Measurements from ENCODE around the gene GRK3.
"Not testable (repeated sequence)": the region's sequence is repeated elsewhere in the genome, so short reads cannot be mapped to it uniquely, and the experiment has no call there.

GRK3 gene

DNA sequence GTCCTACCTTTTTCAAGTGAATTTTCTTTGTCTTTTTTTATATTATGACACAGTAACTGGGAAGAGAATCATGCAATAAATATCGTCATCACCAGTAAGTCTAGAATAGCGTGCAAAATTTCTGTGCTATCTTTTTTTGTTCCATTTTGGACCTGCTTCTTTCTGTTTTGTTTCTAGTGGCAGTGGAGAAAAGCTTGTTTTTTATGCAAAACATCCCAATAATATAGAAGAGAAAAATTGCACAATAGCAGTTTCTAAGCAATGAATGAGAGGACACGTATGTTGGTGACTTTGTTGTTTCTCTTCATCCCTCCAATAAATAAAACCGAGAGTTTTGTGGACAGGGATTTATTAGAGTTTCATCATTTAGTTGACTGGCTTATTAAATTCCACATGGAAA is 10.3 kb downstream of the GRK3 start:
- DNase-seq: no peak

DNA sequence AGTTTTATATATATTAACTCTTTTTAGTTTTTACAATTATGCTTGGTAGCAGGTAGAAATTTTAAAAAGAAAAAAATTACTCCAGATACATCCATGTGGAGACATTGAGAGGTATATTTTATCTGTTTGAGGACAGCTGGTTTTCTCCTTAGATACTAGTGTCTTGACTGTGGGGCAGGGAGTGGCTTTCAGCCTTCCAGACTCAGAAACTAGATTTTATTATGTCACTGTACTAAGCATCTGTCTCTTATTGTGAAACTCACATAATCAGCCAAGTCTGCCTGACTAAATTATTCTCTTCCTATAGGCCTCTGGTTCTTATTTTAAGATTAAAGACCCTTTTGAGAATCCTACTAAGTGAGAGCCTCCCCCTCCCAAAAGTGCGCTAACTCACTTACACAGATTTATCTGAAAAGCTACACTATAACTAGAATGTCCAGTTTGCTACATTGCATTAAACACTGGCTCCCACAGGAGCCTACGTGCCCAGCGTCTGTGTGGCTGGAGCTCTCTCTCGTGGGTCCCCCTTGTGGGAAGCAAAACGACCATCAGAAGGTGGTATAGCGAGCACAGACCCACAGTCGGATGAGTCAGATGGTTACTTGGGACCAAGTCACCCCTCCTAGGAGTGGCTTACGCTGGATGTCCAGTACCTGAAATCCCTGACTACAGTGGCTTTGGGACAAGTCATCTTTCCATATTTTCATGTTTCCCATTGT is 11.4 kb downstream of the GRK3 start:
- DNase-seq: not testable (repeated sequence)

DNA sequence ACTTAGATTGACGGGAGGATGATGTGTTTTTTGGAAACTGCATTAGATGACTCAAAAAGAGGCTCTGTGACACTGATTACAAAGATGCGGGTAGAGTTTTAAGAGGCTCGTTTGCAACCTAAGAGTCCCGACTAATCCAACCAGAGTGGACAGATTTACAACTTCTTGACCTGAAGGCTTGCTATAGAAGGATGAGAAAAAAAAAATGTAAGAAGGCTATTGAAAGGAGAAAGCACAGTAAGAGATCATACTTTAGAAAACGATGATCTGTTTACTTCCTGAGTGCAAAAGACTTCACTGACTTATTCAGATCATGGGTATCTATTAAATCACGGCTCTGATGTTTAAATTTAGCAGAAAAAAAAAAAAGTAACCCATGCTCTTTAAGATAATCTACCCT is 17.0 kb downstream of the GRK3 start:
- DNase-seq: not testable (repeated sequence)

DNA sequence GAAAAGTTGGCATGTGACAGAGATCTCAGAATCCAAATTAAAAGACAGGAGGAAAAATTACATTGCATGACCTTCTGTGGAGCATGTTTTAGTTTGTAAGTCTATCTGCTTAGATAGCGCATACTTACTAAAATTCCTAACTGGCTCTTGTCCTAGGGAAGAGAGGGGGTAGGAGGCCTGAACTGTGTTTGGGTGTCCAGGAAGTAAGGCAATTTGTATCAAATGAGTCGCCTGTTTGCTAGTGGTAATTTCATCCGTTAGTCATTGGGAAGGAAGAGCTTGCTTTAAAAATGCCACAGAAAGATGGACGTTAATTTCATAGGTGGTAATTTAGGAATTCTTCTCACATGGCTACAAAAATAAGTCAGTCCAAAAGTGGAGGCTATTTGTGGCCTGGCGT is 18.5 kb downstream of the GRK3 start:
- DNase-seq: no peak

DNA sequence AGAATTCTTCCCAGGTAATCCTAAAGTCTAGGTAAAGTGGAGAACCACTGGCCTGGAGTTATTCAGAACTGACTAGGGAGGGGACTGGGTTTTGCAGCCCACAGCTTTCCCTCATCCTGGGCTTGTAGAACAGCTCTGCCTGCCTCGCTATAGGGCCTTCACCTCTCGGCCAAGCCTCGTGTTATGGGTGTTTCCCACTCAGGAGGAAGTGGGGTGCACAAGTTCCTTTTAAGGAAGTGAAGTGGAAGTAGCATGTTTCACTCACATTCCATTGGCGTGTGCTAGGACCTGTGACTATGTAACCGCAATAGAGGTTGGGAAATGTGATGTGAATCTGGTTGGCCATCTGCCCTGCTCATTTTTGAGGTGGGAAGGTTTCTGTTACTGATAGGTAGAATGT is 20.5 kb downstream of the GRK3 start:
- DNase-seq: not testable (repeated sequence)

DNA sequence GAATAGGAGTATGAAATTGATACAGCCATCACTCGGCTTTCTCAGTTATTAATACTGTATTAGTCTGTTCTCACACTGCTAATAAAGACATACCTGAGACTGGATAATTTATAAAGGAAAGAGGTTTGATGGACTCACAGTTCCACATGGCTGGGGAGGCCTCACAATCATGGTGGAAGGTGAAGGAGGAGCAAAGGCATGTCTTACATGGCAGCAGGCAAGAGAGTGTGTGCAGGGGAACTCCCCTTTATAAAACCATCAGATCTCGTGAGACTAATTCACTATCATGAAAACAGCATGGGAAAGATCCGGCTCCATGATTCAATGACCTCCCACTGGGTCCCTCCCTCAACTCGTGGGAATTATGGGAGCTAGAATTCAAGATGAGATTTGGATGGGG is 25.2 kb downstream of the GRK3 start:
- not testable (repeated sequence) for DNase-seq

DNA sequence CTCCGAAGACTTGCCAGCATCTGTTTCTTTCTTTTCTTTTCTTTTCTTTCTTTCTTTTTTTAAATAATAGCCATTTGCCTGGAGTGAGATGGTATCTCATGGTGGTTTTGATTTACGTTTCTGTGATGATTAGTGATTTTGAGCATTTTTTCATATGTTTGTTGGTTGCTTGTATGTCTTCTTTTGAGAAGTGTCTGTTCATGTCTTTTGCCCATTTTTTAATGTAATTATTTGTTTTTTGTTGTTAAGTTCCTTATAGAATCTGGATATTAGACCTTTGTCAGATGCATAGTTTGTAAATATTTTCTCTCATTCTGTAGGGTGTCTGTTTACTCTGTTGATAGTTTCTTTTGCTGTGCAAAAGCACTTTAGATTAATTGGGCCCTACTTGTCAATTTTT is 28.8 kb downstream of the GRK3 start:
- DNase-seq: not testable (repeated sequence)

DNA sequence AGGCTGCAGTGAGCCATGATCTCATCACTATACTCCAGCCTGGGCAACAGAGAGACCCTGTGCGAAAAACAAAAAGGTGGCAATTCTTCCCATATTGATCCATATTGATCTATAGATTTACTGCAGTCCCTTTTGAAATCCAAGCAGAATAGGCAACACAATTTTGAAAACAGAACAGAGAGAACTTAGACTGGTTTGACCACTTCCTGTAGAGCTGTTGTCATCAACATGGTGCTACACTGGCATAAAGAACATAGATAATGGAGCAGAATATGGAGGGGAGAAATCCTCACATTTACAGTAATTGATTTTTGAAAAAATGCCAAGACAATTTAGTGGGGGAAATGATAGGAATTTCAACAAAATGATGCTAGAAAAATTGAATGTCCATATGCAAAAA is 34.1 kb downstream of the GRK3 start:
- DNase-seq: no peak

DNA sequence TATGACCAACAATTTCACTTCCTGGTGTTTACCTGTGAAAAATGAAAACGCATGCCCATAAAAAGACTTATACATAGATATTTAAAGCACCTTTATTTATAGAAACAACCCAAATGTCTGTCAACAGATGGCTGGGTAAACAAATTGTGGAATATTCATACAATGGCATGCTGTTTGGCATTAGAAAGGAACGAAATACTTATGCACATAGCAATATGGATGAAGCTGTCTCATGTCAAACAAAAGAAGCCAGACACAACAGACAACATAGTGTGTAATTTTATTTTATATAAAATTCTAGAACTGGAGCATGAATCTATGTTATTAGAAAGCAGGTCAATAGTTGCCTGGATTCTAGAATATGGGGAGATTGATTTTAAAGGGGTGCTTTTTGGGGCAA is 38.0 kb downstream of the GRK3 start:
- no peak for DNase-seq

DNA sequence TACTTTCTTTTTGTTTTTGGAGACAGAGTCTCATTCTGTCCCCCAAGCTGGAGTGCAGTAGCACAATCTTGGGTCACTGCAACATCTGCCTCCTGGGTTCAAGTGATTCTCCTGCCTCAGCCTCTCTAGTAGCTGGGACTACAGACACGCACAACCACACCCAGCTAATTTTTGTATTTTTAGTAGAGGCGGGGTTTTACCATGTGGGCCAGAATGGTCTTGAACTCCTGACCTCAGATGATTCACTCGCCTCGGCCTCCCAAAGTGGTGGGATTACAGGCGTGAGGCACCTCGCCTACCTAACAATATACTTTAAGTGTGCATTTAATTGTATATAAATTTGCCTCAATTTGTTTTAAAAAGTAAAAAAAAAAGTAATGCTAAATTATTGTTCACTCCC is 38.4 kb downstream of the GRK3 start:
- DNase-seq: no peak

DNA sequence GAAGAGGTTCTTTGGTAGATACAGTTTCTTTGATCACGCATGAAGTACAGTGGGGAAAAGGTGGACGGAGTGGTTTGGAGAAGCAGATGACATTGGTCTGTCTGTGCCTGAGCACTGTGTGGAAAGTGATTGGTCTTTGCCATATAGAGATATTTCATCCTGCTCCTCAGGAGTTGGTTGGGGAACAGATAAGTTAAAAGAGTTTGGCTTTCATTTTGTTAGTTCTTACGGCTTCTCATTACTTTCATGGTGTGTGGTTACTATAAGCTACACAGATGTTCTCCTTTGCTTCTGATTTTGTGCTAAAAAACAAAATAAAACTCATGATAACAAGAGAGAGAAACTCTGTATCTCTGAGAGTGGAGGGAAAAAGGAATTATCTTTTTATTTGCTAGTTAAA is 40.7 kb downstream of the GRK3 start:
- DNase-seq: not testable (repeated sequence)

DNA sequence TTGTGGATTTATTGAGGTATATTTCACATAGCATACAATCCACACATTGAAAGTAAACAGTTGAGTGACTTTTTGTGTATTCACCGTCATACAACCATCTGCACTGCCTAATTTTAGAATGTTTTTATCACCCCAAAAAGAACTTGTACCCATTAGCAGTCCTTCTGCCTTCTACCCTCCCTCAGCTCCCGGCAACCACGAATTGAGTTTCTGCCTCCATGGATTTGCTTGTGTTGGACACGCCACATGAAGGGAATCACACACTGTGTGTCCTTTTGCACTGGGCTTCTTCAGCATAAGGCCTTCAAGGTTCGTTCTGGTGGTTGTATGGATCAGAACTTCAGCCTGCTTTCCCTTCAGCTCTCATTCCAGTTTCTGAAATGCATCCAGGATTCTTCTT is 41.1 kb downstream of the GRK3 start:
- DNase-seq: not testable (repeated sequence)

DNA sequence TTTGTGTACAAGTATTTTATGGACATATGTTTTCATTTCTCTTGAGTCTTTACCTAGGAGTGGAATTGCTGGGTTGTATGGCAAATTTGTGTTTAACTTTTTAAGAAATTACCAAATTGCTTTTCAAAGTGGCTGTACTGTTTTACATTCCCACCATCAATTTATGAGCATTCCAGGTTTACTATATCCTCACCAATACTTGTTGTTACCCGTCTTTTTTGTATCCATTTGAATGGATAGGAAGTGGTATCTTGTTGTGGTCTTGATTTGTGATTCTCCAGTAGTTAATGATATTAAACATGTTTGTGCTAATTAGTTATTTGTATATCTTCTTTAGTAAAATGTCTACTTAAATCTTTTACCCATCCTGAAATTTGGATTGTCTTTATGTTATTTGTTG is 46.8 kb downstream of the GRK3 start:
- DNase-seq: not testable (repeated sequence)

DNA sequence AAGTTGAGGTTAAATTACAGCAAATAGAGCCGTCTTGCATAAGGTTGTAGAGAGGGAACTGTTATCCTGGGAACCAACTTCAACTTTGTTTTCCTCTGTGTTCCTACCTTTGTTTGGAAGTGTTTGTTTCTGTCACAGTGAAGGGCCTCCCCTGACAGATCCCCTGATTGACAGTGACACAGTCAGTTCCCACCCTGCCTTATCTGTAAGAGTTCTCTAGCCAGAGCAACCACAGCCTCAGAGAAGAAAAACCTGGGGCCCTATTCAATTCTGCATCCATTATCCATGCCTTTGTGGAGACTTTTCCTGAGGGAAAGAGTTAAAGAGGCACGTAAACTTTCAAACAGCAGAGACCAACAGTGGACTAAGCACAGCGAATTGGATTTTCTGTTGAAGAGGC is 48.7 kb downstream of the GRK3 start:
- DNase-seq: not testable (repeated sequence)

DNA sequence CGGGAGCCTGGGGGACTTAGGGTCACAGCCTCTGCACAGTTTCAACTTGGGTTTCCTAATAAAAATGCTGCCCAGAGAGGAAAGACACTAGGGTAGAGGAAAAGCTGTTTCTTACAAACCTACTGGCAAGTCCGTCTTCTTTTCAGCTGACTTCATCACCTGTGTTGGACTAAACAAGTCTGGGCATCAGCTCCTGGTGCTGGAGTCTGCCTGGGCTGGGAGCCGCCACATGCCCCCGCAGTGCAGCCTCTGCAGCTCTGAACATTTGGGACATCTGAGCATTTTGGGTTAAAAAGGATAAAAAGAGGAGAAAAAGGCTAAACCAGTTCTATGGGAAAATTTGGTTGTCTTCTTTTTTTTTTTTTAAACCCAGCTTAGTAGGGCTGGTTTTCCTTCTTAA is 49.1 kb downstream of the GRK3 start:
- not testable (repeated sequence) for DNase-seq

DNA sequence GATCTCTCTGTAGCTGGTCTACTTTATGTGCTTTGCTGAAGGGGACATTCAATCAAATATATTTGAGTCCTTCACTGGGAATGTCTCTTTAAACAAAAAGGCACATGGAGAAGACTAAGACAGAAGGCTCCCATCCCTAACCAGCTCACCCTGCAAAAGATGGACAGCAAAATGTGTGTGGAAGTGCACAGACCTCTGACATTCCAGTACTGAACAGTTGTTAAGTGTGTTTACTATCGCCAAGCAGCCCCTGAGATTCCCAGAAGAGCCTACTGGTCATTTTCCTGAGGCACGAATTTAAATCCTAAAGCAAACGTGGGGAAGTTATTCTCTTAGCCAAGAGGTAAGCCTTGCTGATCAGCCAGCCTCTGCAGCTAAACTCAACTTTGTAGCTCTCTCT is 50.3 kb downstream of the GRK3 start:
- not testable (repeated sequence) for DNase-seq

DNA sequence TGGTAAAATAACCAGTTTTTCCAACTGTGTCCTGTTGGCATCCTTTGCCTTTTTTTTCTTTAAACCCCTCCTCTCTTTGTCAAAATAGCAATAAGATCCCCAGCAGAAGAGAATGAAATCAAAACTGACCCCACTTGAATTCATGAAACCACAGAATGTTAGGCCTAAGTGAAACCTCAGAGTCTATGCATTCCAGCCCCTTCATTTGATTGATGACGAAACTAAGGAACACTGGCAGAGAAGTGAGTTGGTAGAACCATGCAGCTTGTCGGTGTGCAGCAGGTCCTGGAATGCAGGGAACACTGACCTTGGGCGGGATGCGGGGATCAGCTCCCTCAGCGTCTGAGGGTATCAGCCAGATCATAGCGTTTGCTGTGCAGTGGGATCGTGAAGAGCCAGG is 57.5 kb downstream of the GRK3 start:
- no peak for DNase-seq

DNA sequence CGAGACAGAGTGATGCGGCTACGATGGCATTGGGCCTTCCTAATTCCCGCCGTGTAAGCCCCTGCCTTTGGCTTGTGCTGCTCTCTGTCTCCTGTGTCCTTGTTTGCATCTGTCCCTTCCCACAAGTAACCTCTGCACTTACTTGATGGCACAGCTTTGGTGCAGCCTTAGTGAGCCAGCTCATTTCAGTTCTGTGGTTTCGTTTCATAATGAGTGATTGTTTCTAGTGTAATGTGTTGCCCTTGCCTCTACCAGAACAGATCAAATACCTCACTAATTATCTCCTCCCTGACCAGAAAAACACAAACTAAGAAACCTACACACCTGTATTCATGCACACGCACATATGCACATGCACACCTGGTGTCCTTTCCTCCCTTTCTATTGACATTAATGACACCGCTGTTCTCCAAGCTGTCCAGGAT is 58.8 kb downstream of the GRK3 start:
- DNase-seq: no peak

DNA sequence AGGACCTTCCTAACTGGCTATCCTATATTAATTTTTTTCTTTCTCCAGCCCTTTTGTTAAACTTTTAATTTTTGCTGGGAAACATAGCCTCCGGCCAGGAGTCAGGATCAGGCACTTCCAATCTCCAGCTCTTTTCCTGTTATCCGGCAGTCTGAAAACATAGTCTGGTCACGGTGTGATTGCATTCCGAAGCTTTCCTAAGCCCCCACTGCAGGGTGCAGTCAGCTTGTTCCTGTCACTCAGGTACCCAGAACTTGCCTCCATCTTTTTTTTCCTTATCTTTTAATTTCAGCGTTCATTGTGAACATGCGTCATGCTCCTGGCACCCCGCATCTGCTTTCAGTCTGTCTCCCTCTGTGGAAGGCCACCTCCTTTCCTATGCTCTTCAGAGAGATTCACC is 59.4 kb downstream of the GRK3 start:
- DNase-seq: no peak

DNA sequence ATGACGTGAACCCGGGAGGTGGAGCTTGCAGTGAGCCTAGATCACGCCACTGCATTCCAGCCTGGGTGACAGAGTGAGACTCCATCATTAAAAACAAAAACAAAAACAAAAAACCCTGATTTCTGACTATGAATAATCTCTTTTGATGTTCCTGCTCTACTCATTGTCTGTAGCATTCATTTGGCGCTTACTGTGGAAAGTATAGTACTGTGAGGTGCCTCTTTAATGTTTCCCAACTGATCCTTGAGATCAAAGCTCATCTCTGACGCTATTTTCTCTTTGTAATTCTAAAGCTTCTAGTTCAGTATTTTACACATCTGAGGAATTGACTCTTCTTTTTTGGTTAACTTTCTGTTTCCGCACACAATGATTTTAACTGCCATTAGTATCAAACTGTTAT is 60.0 kb downstream of the GRK3 start:
- DNase-seq: no peak

DNA sequence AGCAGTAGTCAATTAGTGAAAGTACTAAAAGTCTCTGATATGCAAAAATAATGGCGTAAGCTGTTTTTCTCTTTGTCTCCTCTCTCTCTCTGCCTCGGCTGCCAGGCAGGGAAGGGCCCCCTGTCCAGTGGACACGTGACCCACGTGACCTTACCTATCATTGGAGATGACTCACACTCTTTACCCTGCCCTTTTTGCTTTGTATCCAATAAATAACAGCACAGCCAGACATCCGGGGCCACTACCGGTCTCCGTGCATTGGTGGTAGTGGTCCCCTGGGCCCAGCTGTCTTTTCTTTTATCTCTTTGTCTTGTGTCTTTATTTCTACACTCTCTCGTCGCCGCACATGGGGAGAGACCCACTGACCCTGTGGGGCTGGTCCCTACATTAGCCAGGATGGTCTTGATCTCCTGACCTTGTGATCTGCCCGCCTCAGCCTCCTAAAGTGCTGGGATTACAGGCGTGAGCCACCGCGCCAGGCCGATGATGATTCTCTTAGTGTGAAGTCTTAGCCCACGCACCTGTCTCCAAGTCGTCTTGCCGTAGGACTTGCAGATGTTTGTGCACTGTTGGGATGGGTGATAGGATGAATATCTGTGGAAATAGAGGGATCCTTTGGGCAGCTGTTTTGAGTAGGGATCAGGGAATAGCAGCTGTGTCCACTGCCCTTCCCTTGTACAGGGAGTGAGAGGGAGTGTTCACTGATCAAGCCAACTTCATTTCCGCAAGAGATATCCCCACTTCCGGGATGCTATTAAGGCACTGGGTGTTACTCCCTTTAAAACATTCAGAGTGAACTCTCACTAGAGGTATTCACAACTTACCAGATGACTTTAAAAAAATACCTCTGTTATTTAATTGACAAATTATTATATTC is 61.5 kb downstream of the GRK3 start:
- not testable (repeated sequence) for DNase-seq

DNA sequence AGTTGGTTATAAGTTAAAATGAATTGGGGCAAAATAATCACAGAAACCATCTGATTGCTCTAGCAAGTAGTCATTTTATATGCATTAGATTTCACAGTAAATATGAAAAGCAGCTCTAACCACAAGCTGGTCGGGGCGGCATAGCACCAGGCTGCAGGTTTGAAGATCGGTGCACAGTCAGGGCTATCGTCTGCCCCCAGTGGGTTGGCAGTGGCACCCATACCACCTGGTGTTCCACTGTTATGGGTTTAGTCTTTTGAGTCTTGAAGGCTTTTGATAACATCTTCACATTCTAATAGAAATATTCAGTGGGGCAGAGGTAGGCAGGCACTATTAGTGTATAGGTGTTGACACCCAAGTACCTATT is 62.1 kb downstream of the GRK3 start:
- DNase-seq: no peak

DNA sequence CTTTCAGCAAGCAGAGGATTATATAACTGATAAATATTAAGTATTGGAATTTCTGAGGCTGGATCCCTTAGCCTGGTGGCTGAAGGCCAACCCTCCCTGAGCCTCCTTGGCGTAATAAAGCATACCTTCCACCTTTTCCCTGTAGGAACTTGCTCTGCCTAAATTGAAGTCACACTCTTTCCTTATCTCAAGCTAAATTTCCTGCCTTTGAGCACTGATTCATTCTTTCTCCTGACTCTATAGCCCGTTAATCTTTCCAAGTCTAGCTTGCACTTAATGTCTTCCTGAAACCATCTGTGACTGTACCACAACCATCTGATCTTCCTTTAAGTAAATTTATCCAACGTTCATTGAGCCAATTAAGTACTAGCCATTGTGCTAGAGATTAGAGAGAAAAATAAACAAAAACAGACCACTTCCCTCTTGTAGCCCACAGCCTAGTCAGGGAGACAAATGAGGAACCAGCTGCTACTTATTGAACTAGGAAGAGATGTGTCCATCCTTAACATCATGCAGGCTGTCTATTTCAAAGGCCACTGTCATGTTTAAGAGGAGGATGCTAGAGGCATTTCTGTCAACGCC is 62.9 kb downstream of the GRK3 start:
- no peak for DNase-seq

DNA sequence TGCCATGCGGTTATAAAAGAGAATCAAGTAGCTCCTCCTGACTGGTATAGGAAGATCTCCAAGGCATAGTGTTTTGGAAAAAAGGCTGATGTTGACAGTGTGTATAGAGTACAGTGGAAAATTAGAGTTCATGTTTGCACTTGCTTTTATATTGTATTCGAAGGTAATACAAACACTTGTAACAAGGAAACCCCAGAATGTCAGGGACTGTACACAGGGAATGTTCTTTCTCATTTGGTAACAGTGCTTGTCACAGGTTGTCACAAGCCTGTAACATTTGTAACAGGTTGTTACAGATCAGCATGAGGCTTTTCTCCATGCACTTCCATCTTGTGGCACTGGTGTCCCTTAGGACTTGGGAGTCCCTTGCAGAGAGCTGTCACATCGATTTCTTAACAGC is 64.0 kb downstream of the GRK3 start:
- no peak for DNase-seq

Data from activated naive CD4-positive, alpha-beta T cell treated with Interleukin-2 at 50 U/mL for 16 hours (primary cell).